ENCODE results near the gene C1orf122. TPM values are rescaled to one million over a fixed set of nuclear protein-coding genes. Genes with fewer than 3 reads are reported as not detected.

C1orf122 gene
- total RNA-seq, 2 donors from 2014 or later, result 40.2 to 42.1 TPM

- intact Hi-C loops (cut with DNase I), result no loop called here
- DNase-seq (ENCODE audit: low spot score), result no peak
Observed at GRCh38 chr1:37795340-37796125, 12.1 kb upstream of the C1orf122 start.

GRCh38 chr1:37797750-37798345 lies 9.7 kb upstream of the C1orf122 start:
- intact Hi-C loops (cut with DNase I), result no loop called here
- DNase-seq (ENCODE audit: low spot score), result no peak

- DNase-seq (ENCODE audit: low spot score), result no peak
- intact Hi-C loops (cut with DNase I), result no loop called here
Observed at GRCh38 chr1:37802439-37802838, 5.2 kb upstream of the C1orf122 start.

- intact Hi-C loops (cut with DNase I), result no loop called here
- no peak for DNase-seq (ENCODE audit: low spot score)
Observed at GRCh38 chr1:37807220-37807554, 403 bp upstream of the C1orf122 start.

- peak; percentile 92 for DNase-seq (ENCODE audit: low spot score)
- intact Hi-C loops (cut with DNase I), result no loop called here
Observed at GRCh38 chr1:37808369-37809319, 1.1 kb downstream of the C1orf122 start.

- no peak for DNase-seq (ENCODE audit: low spot score)
- intact Hi-C loops (cut with DNase I), result no loop called here
Observed at GRCh38 chr1:37809942-37810341, 2.4 kb downstream of the C1orf122 start.

- intact Hi-C loops (cut with DNase I), result no loop called here
- DNase-seq (ENCODE audit: low spot score), result peak; percentile 90
Observed at GRCh38 chr1:37811027-37811655, 3.6 kb downstream of the C1orf122 start.

- intact Hi-C loops (cut with DNase I), result no loop called here
- DNase-seq (ENCODE audit: low spot score), result no peak
Observed at GRCh38 chr1:37813529-37814145, 6.0 kb downstream of the C1orf122 start.

- DNase-seq (ENCODE audit: low spot score), result no peak
- intact Hi-C loops (cut with DNase I), result no loop called here
Observed at GRCh38 chr1:37814252-37814651, 6.7 kb downstream of the C1orf122 start.

GRCh38 chr1:37817481-37817880 lies 9.9 kb downstream of the C1orf122 start:
- intact Hi-C loops (cut with DNase I), result no loop called here
- DNase-seq (ENCODE audit: low spot score), result no peak

GRCh38 chr1:37821481-37821880 lies 13.9 kb downstream of the C1orf122 start:
- no peak for DNase-seq (ENCODE audit: low spot score)

GRCh38 chr1:37822906-37823815 lies 15.6 kb downstream of the C1orf122 start:
- no peak for DNase-seq (ENCODE audit: low spot score)
- intact Hi-C loops (cut with DNase I), result no loop called here

More at GRCh38 chr1:37821481-37821880, 13.9 kb downstream of the C1orf122 start:
- intact Hi-C loops (cut with DNase I), result no loop called here

- intact Hi-C loops (cut with DNase I), result no loop called here
- DNase-seq (ENCODE audit: low spot score), result no peak
Observed at GRCh38 chr1:37824001-37824400, 16.4 kb downstream of the C1orf122 start.

GRCh38 chr1:37825506-37825905 lies 17.9 kb downstream of the C1orf122 start:
- intact Hi-C loops (cut with DNase I), result no loop called here
- no peak for DNase-seq (ENCODE audit: low spot score)

GRCh38 chr1:37828410-37829074 lies 21.0 kb downstream of the C1orf122 start:
- intact Hi-C loops (cut with DNase I), result no loop called here
- DNase-seq (ENCODE audit: low spot score), result no peak

GRCh38 chr1:37831109-37831508 lies 23.5 kb downstream of the C1orf122 start:
- DNase-seq (ENCODE audit: low spot score), result no peak
- intact Hi-C loops (cut with DNase I), result no loop called here

GRCh38 chr1:37831809-37832208 lies 24.2 kb downstream of the C1orf122 start:
- intact Hi-C loops (cut with DNase I), result no loop called here
- DNase-seq (ENCODE audit: low spot score), result no peak

- DNase-seq (ENCODE audit: low spot score), result no peak
- intact Hi-C loops (cut with DNase I), result no loop called here
Observed at GRCh38 chr1:37836788-37837187, 29.2 kb downstream of the C1orf122 start.
